Fibroblast of mammary gland (primary cell): ENCODE measurements around the gene GALNT18.

Source experiments
- DNase-seq: peaks from one replicate; pipeline ENCODE4 v3.0.0-alpha.2; 2010; ENCODE audit warnings: low read depth
- H3K4me3 ChIP-seq: 2 replicates; pipeline ENCODE4 v1.5.1; 2011; ENCODE audit warnings: low read depth, mild to moderate bottlenecking, low read length, moderate library complexity; ENCODE audit not compliant: control insufficient read depth
- CTCF ChIP-seq: conservative IDR thresholded peaks from 2 replicates; pipeline ENCODE4 v1.5.1; 2011; ENCODE audit warnings: low read depth, low read length, inconsistent platforms; ENCODE audit not compliant: control insufficient read depth, insufficient read depth

GALNT18 gene

GRCh38 chr11:11496879-11497278 is 124.9 kb downstream of the GALNT18 start:
- DNase-seq, result no peak
- no peak for TF ChIP-seq CTCF

GRCh38 chr11:11494348-11494747 is 127.5 kb downstream of the GALNT18 start:
- DNase-seq, result no peak
- TF ChIP-seq CTCF, result no peak
- no peak overlapping the region for H3K4me3 ChIP-seq

More at GRCh38 chr11:11496879-11497278, 124.9 kb downstream of the GALNT18 start:
- no peak overlapping the region for H3K4me3 ChIP-seq

GRCh38 chr11:11493698-11494097 is 128.1 kb downstream of the GALNT18 start:
- TF ChIP-seq CTCF, result no peak

GRCh38 chr11:11491589-11491988 is 130.2 kb downstream of the GALNT18 start:
- no peak for TF ChIP-seq CTCF
- no peak overlapping the region for H3K4me3 ChIP-seq
- DNase-seq, result no peak

More at GRCh38 chr11:11493698-11494097, 128.1 kb downstream of the GALNT18 start:
- no peak overlapping the region for H3K4me3 ChIP-seq
- DNase-seq, result no peak

- no peak overlapping the region for H3K4me3 ChIP-seq
Measured at GRCh38 chr11:11491014-11491413, 130.8 kb downstream of the GALNT18 start.

GRCh38 chr11:11486423-11486822 is 135.4 kb downstream of the GALNT18 start:
- no peak overlapping the region for H3K4me3 ChIP-seq
- no peak for TF ChIP-seq CTCF
- no peak for DNase-seq

More at GRCh38 chr11:11491014-11491413, 130.8 kb downstream of the GALNT18 start:
- no peak for DNase-seq
- no peak for TF ChIP-seq CTCF

- H3K4me3 ChIP-seq, result no peak overlapping the region
- TF ChIP-seq CTCF, result no peak
- DNase-seq, result no peak
Measured at GRCh38 chr11:11486002-11486401, 135.8 kb downstream of the GALNT18 start.
